Astrocyte (in vitro differentiated cells and primary cell): ENCODE measurements around the gene DOC2A. TPM values are rescaled to one million over a fixed set of nuclear protein-coding genes. Genes with fewer than 3 reads are reported as not detected.
"Not testable (repeated sequence)": the region's sequence is repeated elsewhere in the genome, so short reads cannot be mapped to it uniquely, and the experiment has no call there.

Experiments
- DNase-seq: peaks from one replicate; pipeline ENCODE4 v3.0.0-alpha.2; 2010; ENCODE audit warnings: low read depth
- FAIRE-seq: peaks from 2 replicates; lab custom pipeline; 2011; peaks lifted over from hg19 to GRCh38; lab: Jason Lieb, UNC
- H2AFZ ChIP-seq: 2 replicates; pipeline ENCODE4 v1.6.0; 2012; ENCODE audit warnings: low read depth, low read length, inconsistent platforms
- H3K27ac ChIP-seq: 2 replicates; pipeline ENCODE4 v1.5.1; 2011; ENCODE audit warnings: low read depth, low read length, inconsistent platforms
- H3K27me3 ChIP-seq: 2 replicates; pipeline ENCODE4 v1.6.0; 2011; ENCODE audit warnings: low read length, inconsistent platforms; ENCODE audit not compliant: insufficient read depth
- H3K36me3 ChIP-seq: 2 replicates; pipeline ENCODE4 v1.5.1; 2011; ENCODE audit warnings: low read length, inconsistent platforms; ENCODE audit not compliant: insufficient read depth
- H3K4me1 ChIP-seq: 2 replicates; pipeline ENCODE4 v1.5.1; 2011; ENCODE audit warnings: low read length, inconsistent platforms; ENCODE audit not compliant: insufficient read depth
- H3K4me2 ChIP-seq: 2 replicates; pipeline ENCODE4 v1.6.0; 2012; ENCODE audit warnings: low read length, inconsistent platforms
- H3K4me3 ChIP-seq: 2 replicates; pipeline ENCODE4 v1.5.1; 2011; ENCODE audit warnings: low read depth, mild to moderate bottlenecking, low read length, inconsistent platforms; ENCODE audit not compliant: insufficient read depth
- H3K79me2 ChIP-seq: 2 replicates; pipeline ENCODE4 v1.6.0; 2012; ENCODE audit warnings: mild to moderate bottlenecking, low read length, inconsistent platforms; ENCODE audit not compliant: insufficient read depth
- H3K9ac ChIP-seq: 2 replicates; pipeline ENCODE4 v1.6.0; 2012; ENCODE audit warnings: mild to moderate bottlenecking, low read length, inconsistent platforms
- H3K9me3 ChIP-seq: 2 replicates; pipeline ENCODE4 v1.5.1; 2012; ENCODE audit warnings: low read depth, mild to moderate bottlenecking, low read length, inconsistent platforms; ENCODE audit not compliant: insufficient read depth
- H4K20me1 ChIP-seq: 2 replicates; pipeline ENCODE4 v1.6.0; 2012; ENCODE audit warnings: low read length, inconsistent platforms; ENCODE audit not compliant: insufficient read depth
- H3K27ac Mint-ChIP-seq: one replicate; pipeline ENCODE4 v1.8.0; 2021; ENCODE audit warnings: mild to moderate bottlenecking, mixed read lengths; ENCODE audit not compliant: unreplicated experiment
- H3K27me3 Mint-ChIP-seq: one replicate; pipeline ENCODE4 v1.8.0; 2021; ENCODE audit warnings: low read depth, mixed read lengths; ENCODE audit not compliant: unreplicated experiment
- H3K36me3 Mint-ChIP-seq: one replicate; pipeline ENCODE4 v1.8.0; 2021; ENCODE audit warnings: low read depth, mixed read lengths; ENCODE audit not compliant: unreplicated experiment
- H3K4me1 Mint-ChIP-seq: one replicate; pipeline ENCODE4 v1.8.0; 2021; ENCODE audit warnings: low read depth, mixed read lengths; ENCODE audit not compliant: unreplicated experiment
- H3K4me3 Mint-ChIP-seq: one replicate; pipeline ENCODE4 v1.8.0; 2021; ENCODE audit warnings: mild to moderate bottlenecking, moderate library complexity, mixed read lengths; ENCODE audit not compliant: unreplicated experiment
- H3K9me3 Mint-ChIP-seq: one replicate; pipeline ENCODE4 v1.8.0; 2021; ENCODE audit warnings: mild to moderate bottlenecking, mixed read lengths; ENCODE audit not compliant: unreplicated experiment
- CTCF ChIP-seq: IDR thresholded peaks from 2 replicates; pipeline ENCODE4 v1.5.1; 2011; ENCODE audit warnings: low read depth, mild to moderate bottlenecking, inconsistent platforms, low read length, moderate library complexity; ENCODE audit not compliant: insufficient read depth
- EZH2 ChIP-seq: IDR thresholded peaks from 2 replicates; pipeline ENCODE4 v1.6.1; 2012; ENCODE audit warnings: mild to moderate bottlenecking, low read length, inconsistent platforms; ENCODE audit not compliant: insufficient read depth
- total RNA-seq: library from RNA; stranded (reverse); gene quantifications from 2 replicates; pipeline ENCODE4 v1.2.1, GENCODE V29; 2021

DOC2A gene
- total RNA-seq, 1 donor from 2014 or later: 0.89 TPM

DNA sequence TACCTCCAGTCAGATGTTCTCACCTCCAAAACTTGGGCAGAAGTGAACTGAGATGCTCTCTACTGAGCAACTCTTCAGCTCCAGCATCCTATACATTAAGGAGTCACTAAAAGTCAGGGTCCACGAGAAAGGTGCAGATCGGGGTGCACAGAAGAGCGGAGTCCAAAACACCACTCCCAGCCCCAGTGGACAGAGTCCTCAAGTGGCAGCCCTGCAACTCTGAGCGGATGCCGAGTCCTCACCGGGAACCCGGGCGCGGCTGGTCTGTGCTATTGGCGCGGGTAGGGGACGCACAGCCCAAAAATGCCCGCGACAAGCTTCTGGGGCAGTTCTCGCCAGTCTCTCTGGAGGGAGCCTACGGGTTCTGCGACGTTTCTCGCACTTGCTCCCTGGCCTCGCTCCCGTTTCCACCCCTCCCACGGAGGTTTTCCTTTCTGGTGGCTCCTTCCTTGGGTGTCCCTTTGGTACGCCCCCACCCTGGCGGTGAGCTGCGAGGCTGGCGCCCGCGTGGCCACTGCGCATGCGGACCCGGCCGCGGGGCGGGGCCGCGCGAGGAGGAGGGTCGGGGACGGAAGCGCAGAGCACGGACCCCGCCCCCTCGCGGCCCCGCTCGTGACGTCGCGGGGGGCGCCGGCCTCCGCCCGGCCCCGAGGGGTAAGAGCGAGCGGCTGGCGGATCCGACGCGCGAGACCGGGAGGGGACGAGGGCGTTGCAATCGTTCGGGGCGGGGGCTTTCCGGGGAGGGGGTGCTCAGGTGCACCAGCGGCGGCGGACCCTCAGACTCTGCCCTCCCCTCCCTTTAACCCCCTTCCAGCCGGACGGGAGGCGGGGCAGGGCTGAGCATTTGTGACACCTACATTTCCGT, 49.1 kb downstream of the DOC2A start, which contains the start of gene TMEM219:
TSS of gene TMEM219 (plus strand) at position 601 of the 865 bp plus-strand sequence. CDS start 1,065 bp downstream, outside the sequence.
- FAIRE-seq (no peak), DNase-seq (peak; percentile 62)
- Histone ChIP-seq H3K36me3 (no peaks in the 10 kb centered on the region), H2AFZ (peak within 1 kb of the TSS; percentile 94), H3K4me2 (peak within 1 kb of the TSS; percentile 99), H3K79me2 (no peaks in the 10 kb centered on the region), H3K4me1 (peaks cover 13% of the 10 kb centered on the region), H4K20me1 (no peaks in the 10 kb centered on the region), H3K9me3 (no peaks in the 10 kb centered on the region), H3K27ac (peak within 1 kb of the TSS; percentile 81), H3K9ac (peak within 1 kb of the TSS; percentile 89), H3K27me3 (no peaks in the 10 kb centered on the region), H3K4me3 (peak within 1 kb of the TSS; percentile 75)
- Mint-ChIP-seq H3K27me3 (no peaks in the 10 kb centered on the region), H3K27ac (peak within 1 kb of the TSS; percentile 97), H3K36me3 (peaks cover 11% of the 10 kb centered on the region), H3K4me1 (peaks cover 11% of the 10 kb centered on the region), H3K4me3 (peak within 1 kb of the TSS; percentile 93), H3K9me3 (no peaks in the 10 kb centered on the region)
- peak; percentile 12 for TF ChIP-seq CTCF
- TF ChIP-seq EZH2: no peak

DNA sequence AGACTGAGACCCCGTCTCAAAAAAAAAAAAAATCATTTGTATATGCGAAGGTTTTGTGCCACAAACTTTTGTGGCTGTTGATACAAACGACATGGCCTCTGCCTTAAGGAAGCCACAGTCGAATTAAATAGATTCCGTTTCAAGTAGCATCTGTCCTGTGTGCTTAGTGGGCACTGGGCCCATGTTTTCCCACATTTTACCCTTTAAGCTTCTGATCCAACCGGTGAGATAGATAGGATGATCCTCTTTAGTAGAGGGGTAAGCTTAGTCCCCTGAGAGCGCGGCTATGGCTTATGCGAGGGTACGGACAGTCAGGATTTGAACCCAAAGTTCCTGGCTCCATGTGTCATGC, 49.7 kb downstream of the DOC2A start:
- peak overlapping the region; percentile 89 for H3K9ac ChIP-seq
- peak overlapping the region; percentile 94 for H2AFZ ChIP-seq
- H3K4me1 Mint-ChIP-seq: peaks cover 11% of the 10 kb centered on the region
- H3K4me1 ChIP-seq: peaks cover 13% of the 10 kb centered on the region
- H3K36me3 ChIP-seq: no peaks in the 10 kb centered on the region
- no peaks in the 10 kb centered on the region for H3K9me3 Mint-ChIP-seq
- H3K36me3 Mint-ChIP-seq: peaks cover 11% of the 10 kb centered on the region
- H3K27ac ChIP-seq: no peak overlapping the region
- peak overlapping the region; percentile 75 for H3K4me3 ChIP-seq
- H3K79me2 ChIP-seq: no peaks in the 10 kb centered on the region
- FAIRE-seq: no peak
- H3K4me3 Mint-ChIP-seq: peak overlapping the region; percentile 82
- no peak for DNase-seq
- no peaks in the 10 kb centered on the region for H3K9me3 ChIP-seq
- H3K27me3 ChIP-seq: no peaks in the 10 kb centered on the region
- H3K27me3 Mint-ChIP-seq: no peaks in the 10 kb centered on the region
- peak overlapping the region; percentile 99 for H3K4me2 ChIP-seq
- TF ChIP-seq CTCF (no peak), EZH2 (no peak)
- no peaks in the 10 kb centered on the region for H4K20me1 ChIP-seq
- H3K27ac Mint-ChIP-seq: peak overlapping the region; percentile 72

GRCh38 chr16:29959821-29960220, 51.0 kb downstream of the DOC2A start:
- H3K4me1 ChIP-seq: peaks cover 13% of the 10 kb centered on the region
- not testable (repeated sequence) for H2AFZ ChIP-seq, H3K27ac Mint-ChIP-seq, H3K79me2 ChIP-seq, DNase-seq, FAIRE-seq, H3K4me3 ChIP-seq, H3K9me3 Mint-ChIP-seq, H3K27ac ChIP-seq, H4K20me1 ChIP-seq, H3K36me3 ChIP-seq, H3K9me3 ChIP-seq, H3K27me3 ChIP-seq, H3K9ac ChIP-seq, H3K4me2 ChIP-seq, H3K36me3 Mint-ChIP-seq, H3K27me3 Mint-ChIP-seq
- H3K4me3 Mint-ChIP-seq: peak overlapping the region; percentile 42
- H3K4me1 Mint-ChIP-seq: peaks cover 11% of the 10 kb centered on the region
